NCI-H187 treated with DMSO at 0.1 percent for 48 hours (cell line): ENCODE data around the gene STARD10.

Source experiments
- DNase-seq: peaks from one replicate; lab custom pipeline; 2025; lab: John Stamatoyannopoulos, UW

STARD10 gene

DNA sequence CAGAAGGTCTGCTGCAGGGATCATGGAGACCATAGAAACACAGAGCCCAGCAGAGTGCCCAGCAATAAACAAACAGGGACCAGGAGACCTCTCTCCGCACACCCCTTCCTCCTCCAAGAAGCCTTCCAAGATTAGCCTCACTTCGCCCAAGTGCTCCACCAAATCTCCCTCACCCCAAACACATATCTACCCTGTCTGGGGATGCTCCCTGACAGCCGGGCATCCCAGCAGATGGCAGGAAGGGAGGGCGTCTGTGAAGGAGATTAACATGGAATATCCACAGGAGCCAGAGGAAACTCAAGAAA lies 68.2 kb downstream of the STARD10 start:
- no peak for DNase-seq

DNA sequence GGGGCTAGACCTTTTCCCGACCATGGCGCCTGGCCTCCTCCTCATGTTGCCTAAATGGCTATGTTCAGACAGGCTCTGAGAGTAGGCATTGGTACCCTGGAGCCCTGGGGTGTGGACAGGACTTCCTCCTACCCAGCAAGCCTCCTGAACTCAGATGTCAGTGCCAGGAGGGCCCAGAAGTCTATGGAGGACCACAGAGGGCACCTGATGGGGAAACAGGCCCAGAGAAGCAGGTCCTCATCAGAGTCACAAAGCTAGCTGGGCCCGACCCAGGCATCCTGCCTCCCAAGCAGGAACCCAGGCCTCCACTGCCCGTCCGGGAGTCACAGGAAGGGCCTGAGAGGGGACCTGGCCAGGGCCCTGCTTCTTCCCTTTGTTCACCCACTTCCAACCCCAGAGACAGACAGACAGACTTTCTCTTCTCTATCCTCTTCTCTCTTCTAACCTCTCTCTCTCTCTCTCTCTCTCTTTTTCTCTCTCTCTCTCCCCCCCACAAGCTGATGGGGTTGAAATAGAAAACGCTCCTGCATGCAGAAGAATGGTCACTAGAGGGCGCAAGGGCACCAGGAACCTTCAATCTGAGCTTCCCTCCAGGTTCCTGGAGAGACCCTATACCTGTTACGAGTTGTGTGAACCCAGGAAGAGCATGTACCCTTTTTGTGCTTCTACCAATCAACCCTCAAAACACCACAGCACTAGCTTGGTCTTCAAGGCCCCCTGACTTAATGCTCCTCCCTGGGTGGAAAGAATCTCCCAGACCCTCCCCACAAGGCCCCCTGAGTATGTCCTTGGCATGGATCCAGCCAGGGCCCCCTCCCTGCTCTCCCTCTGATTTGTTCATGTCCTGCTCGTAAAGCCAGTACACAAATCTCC lies 68.8 kb downstream of the STARD10 start:
- no peak for DNase-seq

DNA sequence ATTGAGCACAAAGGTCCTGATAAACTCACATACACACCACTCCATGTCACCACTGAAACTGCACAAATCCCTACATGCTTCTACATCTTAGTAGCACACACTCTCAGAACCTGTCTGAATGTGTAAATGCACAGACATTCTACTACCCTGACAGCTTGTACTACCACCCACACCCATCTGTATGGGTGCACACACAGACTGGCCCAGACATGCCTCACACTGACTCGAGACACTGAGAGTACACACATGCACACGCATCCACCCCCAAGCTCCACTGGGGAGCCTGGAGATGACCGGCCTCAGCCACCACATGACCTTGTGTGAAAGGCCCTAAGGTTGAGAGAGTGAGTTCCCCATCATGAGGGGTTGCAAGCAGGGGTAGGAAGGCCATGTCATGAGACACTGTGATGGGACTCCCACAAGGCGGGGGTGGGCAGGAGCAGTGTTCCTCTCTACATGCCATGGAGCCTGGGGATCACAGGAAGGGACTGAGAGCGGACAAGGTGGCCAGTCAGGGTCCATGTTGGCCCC lies 69.8 kb downstream of the STARD10 start:
- DNase-seq, result no peak

DNA sequence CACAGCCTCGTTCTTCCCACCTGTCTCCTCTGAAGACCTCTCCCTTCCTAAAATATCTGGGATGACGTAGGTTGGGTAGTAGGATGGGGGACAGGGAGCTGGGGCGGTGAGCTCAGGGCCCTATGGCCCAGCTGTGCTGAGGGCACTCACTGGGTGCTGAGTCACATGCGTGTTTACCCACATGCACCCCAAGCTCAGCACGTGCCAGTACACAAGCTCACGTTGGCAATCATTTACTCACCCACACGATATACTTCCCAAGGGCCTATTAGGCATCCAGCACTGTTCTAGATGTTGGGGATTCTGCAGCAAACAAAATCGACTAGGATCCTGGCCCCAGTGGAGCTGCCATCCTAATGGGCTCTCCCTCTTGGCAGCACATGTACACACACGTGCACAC lies 70.3 kb downstream of the STARD10 start:
- DNase-seq, result no peak

DNA sequence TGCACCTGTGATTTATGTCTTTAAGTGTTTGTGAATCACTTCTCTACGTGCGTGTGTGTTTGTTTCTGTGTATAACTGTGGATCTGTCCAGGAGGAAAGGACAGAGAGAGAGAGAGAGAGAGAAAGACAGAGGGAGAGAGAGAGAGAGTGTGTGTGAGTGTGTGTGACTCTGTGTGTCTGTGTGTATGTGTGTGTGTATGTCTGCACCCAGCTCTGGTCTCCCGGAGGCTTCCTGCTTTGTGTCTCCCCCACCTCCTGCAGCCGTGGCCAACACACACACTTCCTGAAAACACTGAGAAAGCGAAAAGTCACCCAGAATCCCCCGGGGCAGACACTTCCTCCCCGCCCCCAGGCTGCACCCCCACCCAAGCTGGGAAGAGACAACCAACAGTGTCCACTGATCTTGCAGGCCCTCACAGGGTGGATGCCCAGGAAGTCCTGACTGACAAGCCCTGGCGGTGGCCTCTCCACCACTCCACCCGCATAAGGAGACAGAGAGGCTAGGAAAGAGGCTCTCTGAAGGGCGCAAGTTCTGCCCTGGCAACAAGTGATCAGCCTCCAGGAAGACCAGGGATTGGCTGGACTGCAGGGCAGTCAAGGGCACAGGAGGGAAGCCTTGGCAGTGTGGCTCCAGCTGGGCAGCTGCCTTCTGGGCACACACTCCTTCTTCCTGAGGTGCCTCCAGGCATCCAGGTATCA lies 71.6 kb downstream of the STARD10 start:
- no peak for DNase-seq

DNA sequence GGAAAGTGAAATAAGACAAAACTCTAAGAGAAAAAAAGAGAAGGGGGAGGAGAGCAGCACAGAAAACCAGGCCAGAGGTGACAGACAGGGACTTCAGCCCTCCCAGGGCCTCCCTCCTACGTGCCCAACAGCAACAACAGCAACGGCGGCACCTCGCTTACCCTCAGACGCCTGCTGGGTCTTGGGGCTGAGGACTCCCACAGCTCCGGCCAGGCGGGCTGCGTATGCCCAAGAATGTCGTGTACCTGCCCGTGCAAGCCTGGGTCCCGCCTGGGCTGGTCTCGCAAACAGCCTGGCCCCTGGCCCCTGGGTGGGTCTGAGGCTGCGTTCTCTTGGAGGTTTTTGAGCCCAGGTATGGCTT lies 72.2 kb downstream of the STARD10 start:
- no peak for DNase-seq

DNA sequence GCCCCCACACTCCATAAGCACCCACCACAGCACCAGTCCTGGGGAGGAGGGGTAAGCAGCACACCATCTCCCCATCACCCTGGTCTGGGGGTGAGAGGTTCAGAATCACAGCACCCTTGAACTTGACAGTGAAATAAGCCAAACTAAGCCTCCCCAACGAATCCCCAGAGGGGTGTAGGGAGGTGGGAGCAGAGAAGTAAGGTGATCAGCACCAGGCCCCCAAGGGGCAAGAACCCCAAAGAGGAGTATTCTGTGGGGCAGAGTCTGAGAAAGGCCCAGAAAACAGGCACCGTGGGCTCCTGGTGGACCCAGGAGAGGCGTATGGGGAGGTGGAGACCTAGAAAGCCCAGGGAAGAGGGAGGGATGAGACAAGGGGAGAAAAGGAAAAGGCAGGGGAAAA lies 72.6 kb downstream of the STARD10 start:
- no peak for DNase-seq

DNA sequence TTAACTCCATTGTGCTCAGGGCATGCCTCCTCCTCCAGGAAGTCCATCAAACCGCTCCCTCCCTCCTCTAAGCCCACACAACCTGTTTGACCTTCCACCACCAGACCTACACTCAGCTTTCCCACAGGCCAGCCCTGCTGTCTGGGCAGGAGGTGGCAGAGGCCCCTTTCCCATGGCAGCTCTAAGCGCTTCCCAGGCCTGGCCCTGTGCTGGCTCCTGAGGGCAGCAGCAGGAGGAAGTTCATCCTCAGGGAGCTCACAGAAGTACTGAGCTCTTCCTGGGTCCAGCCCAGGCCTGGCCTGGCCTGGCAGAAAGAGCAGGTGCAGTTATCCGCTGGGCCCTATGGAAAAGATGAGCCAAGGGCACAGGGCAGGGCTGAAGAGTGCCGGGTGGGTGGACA lies 73.1 kb downstream of the STARD10 start:
- DNase-seq, result no peak

DNA sequence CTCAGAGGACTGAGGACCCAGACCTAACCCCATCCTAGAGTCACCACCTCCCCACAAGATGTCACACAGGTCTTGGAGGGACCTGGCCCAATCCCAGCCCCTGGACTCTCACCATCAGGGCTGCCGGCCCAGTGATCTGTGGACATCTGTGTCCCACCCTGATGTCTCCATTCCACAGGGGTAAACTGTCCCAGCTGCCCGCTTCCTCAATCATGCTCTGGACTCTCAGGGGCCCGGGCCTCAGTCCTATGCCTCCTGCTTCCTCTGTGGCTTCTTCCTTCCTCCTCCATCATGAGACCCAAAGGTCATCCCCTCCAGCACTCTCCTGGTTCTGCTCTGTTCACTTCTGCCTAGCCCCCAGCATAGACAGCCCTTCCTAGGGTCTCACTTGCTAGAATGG lies 73.8 kb downstream of the STARD10 start:
- DNase-seq, result no peak

DNA sequence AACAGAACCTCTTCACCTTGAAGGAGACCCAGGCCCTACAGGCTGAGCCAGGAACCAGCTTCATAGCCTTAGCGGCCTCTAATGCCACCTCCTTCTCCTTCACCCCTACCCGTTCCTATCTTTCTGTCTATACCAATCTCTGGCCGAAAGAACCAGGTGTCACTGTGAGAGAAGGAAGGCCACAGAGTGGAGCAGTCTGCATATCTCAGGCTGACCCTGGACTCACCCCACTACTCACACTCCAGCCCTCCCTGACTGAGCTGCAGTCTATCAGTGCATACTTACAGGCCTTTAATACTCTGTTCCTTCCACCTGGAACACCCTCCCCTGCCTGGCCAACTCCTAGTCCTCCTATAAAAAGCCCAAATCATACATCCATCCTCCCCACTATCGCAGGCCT lies 74.3 kb downstream of the STARD10 start:
- no peak for DNase-seq

DNA sequence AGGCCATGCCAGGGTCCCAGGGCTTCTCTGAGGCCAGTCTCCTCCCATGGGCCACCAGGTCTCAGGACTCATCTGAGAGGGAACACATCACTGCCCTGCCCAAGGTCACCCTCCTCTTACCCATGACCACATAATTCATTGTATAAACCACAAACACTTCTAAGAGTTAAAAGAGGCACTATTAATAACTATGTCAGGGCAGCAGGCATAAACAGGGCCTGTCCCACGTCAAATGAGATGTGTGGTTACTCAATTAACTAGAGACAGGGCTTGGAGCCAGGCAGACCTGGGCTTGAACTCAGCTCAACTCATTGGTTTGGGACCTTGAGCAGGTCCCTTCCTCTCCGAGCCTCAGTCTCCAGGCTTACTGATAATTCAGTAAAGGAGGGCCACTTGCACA lies 74.7 kb downstream of the STARD10 start:
- no peak for DNase-seq

DNA sequence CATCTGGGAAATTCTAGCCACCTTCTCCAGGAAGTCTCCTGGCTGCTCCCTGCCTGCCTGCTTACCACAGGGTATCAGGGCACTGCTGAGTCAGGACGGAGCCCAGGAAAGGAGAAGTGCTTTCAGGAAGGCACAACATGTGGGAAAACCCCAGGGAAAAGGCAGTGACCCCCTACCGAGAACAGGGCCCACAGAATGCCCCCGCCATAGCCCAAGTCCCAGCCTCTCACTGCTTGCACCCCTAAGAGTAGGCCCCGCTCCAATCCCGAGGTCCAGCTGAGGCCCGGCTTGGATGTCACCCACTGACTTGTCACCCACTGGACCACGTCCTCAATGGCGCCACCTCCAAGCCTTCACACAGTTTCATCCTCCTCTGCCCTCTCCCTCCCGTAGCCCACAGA lies 75.7 kb downstream of the STARD10 start:
- DNase-seq, result no peak

DNA sequence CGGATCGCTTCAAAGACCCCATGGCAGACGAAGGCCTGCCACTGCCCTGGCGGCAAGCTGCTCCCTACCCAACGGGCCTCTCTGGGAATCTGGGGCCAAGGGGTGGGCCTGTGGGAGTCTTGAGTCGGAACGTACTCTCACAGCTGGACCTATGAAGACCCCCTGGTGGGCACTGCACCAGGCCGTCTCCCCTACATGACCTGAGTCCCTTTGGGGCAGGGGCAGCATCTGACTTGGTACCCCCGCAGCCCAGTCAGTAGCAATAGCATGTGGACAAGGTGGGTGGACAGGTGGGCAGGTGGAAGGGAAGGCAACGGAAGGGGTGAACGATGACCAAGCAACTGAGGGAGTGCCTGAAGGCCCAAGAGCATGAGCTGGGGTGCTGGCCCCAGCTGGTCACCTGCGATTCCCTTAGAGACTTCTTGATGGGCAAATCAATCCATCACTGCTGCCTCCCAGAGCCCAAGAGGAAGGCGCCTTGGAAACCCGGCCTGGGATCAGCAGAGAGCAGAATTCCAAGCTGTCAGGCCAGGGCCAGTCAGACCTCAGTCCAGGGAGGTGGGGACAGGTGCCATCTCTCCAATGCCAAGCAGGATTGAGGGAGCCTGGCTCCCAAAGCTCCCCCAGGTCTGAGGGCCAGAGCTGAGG lies 76.9 kb downstream of the STARD10 start:
- no peak for DNase-seq

DNA sequence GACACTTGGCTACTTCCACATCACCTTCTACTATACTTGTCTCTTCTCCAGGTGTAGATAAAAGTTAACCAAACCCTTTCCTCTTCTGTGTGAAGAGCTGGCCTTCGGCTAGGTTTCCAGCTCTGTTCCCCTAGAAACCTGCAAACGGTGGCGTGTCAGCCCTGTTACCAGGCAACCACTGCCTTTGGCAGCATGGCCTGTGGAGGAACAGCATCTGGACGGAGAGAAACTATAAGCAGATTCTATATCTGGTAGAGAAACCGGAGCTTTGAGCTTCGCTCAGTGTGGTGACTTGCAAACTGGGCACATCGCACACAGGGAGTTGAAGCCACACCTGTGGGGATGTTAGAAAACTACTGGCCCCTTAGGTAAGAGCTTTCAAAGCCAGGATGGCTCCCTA lies 77.6 kb downstream of the STARD10 start:
- DNase-seq, result no peak

DNA sequence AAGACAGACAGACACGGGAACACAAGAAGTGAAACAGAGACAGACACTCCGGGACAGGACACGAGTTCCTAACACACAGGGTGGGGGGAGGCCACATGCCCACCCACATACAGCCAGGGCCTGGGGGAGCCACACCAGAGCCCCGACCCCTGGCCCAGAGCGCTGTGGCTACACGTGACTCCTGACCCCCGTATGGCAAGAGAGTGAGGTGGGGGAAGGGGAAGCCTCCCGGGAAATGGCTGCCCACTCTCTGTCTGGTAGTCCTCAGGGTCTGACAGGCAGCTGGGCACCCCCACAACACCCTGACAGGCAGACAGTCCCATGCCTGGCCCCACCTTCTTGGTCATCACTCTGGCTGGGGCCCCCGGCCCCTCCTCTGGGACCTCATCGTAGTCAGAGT lies 81.0 kb downstream of the STARD10 start:
- no peak for DNase-seq

DNA sequence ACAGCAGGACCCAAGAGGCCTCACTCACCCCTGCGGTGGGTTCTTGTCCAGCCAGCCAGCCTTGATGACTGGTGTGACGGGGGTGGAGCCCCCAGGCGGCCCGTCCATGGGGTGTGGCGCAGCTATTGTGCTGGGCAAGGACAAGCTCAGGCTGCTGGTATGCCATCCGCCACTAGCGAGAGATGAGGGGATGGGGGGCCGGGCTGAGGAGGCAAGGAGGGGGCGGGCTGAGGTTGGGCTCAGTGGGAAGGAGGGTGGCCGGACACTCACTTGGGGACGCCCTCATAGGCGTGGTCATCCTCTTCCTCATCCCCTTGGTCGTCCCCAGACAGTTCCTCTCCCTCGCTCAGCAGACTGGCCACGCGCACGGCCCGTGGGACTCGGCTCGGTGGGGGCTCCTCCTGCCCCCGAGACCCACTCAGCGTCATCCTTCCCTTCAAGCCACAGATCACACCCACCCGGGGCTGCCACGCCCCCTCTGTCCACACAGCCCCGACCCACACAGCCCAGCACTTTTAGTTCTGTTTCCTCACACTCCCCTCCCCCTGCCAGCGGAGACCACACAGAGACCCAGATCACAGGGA lies 81.6 kb downstream of the STARD10 start:
- DNase-seq, result no peak

DNA sequence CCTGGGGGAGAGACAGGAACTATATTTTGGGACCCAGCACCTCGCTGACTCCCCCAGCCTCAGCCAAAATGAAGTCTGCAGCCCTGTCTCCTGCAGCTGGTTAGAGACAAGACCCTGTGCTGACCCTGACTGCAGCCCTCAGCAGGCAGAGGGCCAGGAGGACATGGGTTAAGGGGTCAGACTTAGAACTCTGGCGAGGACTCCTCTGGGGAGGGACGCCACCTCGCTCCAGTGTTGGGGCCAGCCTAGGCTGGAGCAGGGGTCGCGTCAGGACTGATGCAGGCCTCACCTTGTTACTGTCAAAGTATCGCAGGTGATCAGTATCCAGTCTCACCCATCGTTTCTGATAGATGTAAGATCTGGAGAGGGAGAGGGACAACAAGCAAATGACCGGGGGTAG lies 82.7 kb downstream of the STARD10 start:
- no peak for DNase-seq

DNA sequence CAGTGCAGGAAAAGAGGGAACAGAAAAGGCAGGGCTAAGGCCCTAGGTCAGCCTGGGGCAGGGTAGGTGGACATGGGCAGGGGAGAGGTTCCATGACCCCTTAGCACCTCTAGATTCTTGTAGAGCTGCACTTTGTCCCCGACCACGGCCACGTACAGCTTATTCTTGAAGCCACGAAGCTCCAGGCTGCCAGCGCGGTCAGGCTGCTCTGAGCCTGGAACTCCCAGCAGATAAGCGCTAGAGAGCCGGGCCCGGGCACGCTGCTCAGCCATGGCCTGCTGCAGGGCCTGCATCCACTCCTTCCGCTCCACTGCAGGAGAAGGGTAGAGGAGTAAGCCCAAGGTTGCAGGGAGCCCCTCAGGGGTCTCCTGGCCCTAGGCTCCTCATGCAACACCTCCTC lies 83.6 kb downstream of the STARD10 start:
- no peak for DNase-seq

DNA sequence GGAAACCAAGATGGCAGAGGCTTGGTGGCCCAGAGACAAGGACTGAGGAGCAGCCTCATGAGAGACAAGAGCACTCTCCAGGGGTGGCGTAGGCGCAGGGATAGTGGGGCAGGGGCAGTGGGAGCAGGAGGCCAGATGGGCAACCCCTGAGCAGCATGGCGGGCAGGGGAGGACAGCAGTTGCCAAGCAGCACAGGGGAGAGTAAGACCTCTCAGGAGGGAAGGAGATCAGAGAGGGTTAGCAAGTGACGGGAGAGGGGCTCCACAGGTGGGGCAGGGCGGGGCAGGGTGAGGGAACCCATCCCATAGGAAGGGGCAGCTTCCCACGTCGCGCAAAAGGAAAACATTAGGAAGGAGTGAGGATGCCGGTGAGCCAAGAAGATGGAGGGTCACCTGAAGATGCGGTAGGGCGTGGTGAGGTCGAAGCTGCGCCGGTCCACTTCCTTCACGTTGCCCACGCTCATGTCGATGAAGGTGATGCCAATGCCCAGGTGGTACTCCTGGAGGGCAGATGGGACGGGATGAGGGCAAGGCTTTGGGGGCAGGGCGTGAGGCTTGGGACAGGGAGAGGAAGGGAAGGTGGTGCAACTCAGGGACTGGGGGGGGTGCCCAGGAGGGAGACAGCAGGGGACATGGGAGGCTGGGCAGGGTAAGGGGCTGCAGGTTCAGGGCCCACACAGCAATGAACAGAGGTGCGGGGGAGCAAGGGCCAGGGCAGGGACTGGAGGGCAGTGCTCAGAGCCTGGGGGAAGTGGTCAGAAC lies 84.2 kb downstream of the STARD10 start:
- DNase-seq, result no peak

DNA sequence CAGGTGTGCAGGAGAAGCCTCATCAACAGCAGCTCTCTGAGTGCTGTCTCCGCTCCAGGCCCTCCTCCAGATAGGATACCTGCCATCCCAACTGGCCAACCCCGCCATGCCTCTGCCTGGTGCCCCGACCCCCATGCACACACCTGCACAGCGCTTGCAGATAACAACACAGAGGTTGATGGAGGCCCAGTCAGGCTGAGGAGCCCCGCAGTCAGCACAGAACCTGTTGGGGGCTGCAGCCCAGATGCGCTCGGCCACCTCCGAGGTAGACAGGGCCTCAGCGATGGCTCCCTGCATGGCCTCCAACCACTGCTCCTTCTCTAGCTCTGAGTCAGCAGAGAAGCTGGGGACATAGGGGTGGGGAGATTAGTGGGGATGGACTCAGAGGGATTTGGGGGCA lies 86.8 kb downstream of the STARD10 start:
- DNase-seq, result no peak

DNA sequence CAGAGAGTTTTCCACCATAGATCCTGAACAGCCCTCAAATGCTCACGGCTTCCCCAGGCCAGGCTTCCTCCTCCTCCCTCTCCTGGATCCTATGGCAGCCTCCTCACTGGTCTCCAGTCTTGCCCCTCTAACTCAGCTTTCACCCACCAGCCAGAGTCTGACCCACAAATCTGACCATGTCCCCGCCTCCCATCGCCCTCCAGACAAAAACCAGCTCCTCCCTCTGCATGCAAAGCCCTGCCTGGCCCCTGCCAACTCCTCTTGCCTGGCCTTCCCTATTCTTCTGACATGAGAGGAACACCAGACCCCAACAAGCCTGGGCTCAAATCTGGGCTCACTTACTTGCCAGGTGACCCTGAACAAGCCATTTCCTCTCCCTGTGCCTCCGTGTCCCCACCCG lies 87.3 kb downstream of the STARD10 start:
- no peak for DNase-seq
